Suprapubic skin (tissue), 3 donors: ENCODE data around the gene CAPNS2.

Experiments used
- POLR2A ChIP-seq, 2 donors: fragments of 450-650 bp; IDR thresholded peaks; one replicate each; pipeline ENCODE4 v1.6.1; 2017; ENCODE audit warnings: antibody characterized with exemption in 2 of 2, mild to moderate bottlenecking in 2 of 2, moderate library complexity in 2 of 2
- TF ChIP-seq, protein P1 (sequence below), 2 donors: fragments of 200-600 bp in 1 of 2; fragments of 450-650 bp in 1 of 2; sonication (generic) in 1 of 2; IDR thresholded peaks; one replicate each; pipeline ENCODE4 v1.5.1; 2016 to 2019; ENCODE audit warnings: antibody characterized with exemption in 2 of 2, mild to moderate bottlenecking in 1 of 2, moderate library complexity in 1 of 2

GRCh38 chr16:55568207-55568606 lies 1.7 kb downstream of the CAPNS2 start:
- TF ChIP-seq, protein P1, sequence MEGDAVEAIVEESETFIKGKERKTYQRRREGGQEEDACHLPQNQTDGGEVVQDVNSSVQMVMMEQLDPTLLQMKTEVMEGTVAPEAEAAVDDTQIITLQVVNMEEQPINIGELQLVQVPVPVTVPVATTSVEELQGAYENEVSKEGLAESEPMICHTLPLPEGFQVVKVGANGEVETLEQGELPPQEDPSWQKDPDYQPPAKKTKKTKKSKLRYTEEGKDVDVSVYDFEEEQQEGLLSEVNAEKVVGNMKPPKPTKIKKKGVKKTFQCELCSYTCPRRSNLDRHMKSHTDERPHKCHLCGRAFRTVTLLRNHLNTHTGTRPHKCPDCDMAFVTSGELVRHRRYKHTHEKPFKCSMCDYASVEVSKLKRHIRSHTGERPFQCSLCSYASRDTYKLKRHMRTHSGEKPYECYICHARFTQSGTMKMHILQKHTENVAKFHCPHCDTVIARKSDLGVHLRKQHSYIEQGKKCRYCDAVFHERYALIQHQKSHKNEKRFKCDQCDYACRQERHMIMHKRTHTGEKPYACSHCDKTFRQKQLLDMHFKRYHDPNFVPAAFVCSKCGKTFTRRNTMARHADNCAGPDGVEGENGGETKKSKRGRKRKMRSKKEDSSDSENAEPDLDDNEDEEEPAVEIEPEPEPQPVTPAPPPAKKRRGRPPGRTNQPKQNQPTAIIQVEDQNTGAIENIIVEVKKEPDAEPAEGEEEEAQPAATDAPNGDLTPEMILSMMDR (IDR thresholded peaks at IDR 0.05) = no peak
- no peak for TF ChIP-seq POLR2A (IDR thresholded peaks at IDR 0.05)
